Spleen (tissue), 7 donors: ENCODE results near the gene REXO5.

Experiments
- CTCF ChIP-seq, 11 experiments: fragments of 200-600 bp in 7 of 11; fragments of 450-650 bp in 4 of 11; sonication (generic) in 4 of 11; IDR thresholded peaks in 8 of 11; conservative IDR thresholded peaks in 3 of 11; 1 replicate in 7 of 11; 2 replicates in 4 of 11; pipeline versions ENCODE4 v1.4.0 to v1.8.0; 2016 to 2021; ENCODE audit warnings: antibody characterized with exemption in 11 of 11, inconsistent platforms in 4 of 11, mild to moderate bottlenecking in 1 of 11
- POLR2A ChIP-seq, 3 donors: fragments of 450-650 bp; IDR thresholded peaks; one replicate each; pipeline ENCODE4 v1.5.1; 2017; ENCODE audit warnings: antibody characterized with exemption in 3 of 3, mild to moderate bottlenecking in 1 of 3
- POLR2AphosphoS5 ChIP-seq, 3 donors: sonication (generic); formaldehyde crosslinking; IDR thresholded peaks; one replicate each; pipeline ENCODE4 v1.5.1; 2017; ENCODE audit warnings: antibody characterized with exemption in 3 of 3
- donor health status: DM: no; HTN: no; CAD: no; lungs with moderate emphysema.
- donor health status: DM: no; HTN: no; CAD: no.
- donor health status: DM: no; HTN: no; CAD: no.

DNA sequence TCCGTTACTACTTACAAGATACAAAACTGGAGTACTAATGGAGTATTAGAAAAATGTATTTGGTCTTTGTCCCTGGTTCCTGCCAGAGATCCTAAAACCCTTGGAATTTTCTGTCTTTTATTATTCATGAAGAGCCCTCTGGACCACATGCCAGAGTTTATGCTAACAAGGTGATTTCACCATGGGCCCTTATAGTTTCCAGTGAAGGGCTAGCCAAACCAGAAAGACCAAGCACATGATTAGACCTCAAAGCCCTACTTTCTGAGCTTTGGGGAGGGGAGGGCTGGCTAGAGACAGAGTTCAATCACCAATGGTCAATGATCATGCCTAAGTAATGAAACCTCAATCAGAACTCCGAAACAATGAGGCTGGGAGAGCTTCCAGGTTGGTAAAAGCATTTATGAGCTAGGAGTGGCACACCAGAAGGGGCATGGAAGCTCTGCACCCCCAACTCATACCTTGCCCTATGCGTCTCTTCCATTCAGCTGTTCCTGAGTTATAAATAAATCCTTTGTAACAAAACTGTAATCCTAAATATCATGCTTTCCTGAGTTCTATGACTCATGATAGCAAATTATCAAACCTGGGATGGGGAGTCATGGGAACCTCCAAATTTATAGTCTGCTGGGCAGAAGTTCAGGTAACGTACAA, 83.4 kb downstream of the REXO5 start:
- no peak for TF ChIP-seq POLR2AphosphoS5 (IDR thresholded peaks at IDR 0.05)
- no peak for TF ChIP-seq CTCF (IDR thresholded peaks at IDR 0.05 in 8 of 11, conservative IDR thresholded peaks at IDR 0.05 in 3 of 11)
- TF ChIP-seq POLR2A (IDR thresholded peaks at IDR 0.05): no peak
